ENCODE results near the gene NUP93. TPM values are rescaled to one million over a fixed set of nuclear protein-coding genes. Genes with fewer than 3 reads are reported as not detected.

Gene NUP93
- total and polyA plus RNA-seq, 4 donors, result 27.4 to 59.9 (median 51.2) TPM

- peaks cover 0 to 5% (median 0%) of the 10 kb centered on the region in 5 donors for H3K4me1 ChIP-seq (ENCODE audit: control insufficient read depth in 5 of 5, insufficient read depth in 5 of 5, low read length in 5 of 5)
- H3K4me3 ChIP-seq, result no peak overlapping the region
- ATAC-seq (ENCODE audit: insufficient read depth, low FRiP score), result no peak
- H3K9me3 ChIP-seq (ENCODE audit: control insufficient read depth in 4 of 4, insufficient read depth in 3 of 4, low read length in 3 of 4), result no peaks in the 10 kb centered on the region
- no peaks in the 10 kb centered on the region for H3K27me3 ChIP-seq (ENCODE audit: control insufficient read depth in 3 of 3, insufficient read depth in 3 of 3, low read length in 2 of 3)
- H3K9ac ChIP-seq (ENCODE audit: insufficient read depth in 1 of 2, low read length in 2 of 2), result no peak overlapping the region
- TF ChIP-seq CTCF (IDR thresholded peaks at IDR 0.05; ENCODE audit: control extremely low read depth, extremely low read depth), result no peak
- DNase-seq, result no peak
- no peak overlapping the region for H3K27ac ChIP-seq (ENCODE audit: low read depth in 1 of 2, low read length in 1 of 2)
- H3K36me3 ChIP-seq (ENCODE audit: control insufficient read depth in 4 of 4, insufficient read depth in 4 of 4, low read length in 4 of 4), result peaks cover 0 to 7% (median 5%) of the 10 kb centered on the region in 4 donors
These were observed 85.8 kb downstream of the NUP93 start for GRCh38 chr16:56815721-56816120.

DNA sequence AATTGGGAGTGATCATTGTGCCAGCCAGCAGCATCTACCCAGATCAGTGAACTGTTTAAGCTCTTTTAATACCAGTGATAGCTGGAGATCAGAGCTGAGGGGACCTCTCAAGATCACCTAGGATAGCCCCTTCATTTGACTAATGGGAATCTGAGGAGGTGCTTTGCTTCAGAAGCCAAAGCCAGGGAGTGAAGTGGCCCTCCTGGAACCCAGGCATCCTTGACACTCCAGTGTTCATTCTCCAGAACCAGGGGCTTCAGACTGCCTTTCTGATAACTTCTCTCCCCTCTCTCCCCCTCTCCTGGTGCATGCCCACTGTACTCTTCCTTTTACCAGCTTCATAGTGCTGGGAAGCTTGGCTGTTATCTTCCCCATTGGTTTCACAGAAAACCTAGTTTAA, 87.1 kb downstream of the NUP93 start:
- no peak for TF ChIP-seq CTCF (IDR thresholded peaks at IDR 0.05; ENCODE audit: control extremely low read depth, extremely low read depth)
- H3K9ac ChIP-seq (ENCODE audit: insufficient read depth in 1 of 2, low read length in 2 of 2), result no peak overlapping the region
- H3K4me1 ChIP-seq (ENCODE audit: control insufficient read depth in 5 of 5, insufficient read depth in 5 of 5, low read length in 5 of 5), result peaks cover 0 to 5% (median 0%) of the 10 kb centered on the region in 5 donors
- ATAC-seq (ENCODE audit: insufficient read depth, low FRiP score) (no peak), DNase-seq (no peak)
- peaks cover 0 to 17% (median 9%) of the 10 kb centered on the region in 4 donors for H3K36me3 ChIP-seq (ENCODE audit: control insufficient read depth in 4 of 4, insufficient read depth in 4 of 4, low read length in 4 of 4)
- no peaks in the 10 kb centered on the region for H3K27me3 ChIP-seq (ENCODE audit: control insufficient read depth in 3 of 3, insufficient read depth in 3 of 3, low read length in 2 of 3)
- H3K4me3 ChIP-seq, result no peak overlapping the region
- no peaks in the 10 kb centered on the region for H3K9me3 ChIP-seq (ENCODE audit: control insufficient read depth in 4 of 4, insufficient read depth in 3 of 4, low read length in 3 of 4)
- H3K27ac ChIP-seq (ENCODE audit: low read depth in 1 of 2, low read length in 1 of 2), result no peak overlapping the region

- no peak overlapping the region for H3K4me3 ChIP-seq
- H3K27ac ChIP-seq (ENCODE audit: low read depth in 1 of 2, low read length in 1 of 2), result no peak overlapping the region
- 93 to 94% methylated on average over 1 of the region's 1 CpG for WGBS, 2 donors
- no peaks in the 10 kb centered on the region for H3K27me3 ChIP-seq (ENCODE audit: control insufficient read depth in 3 of 3, insufficient read depth in 3 of 3, low read length in 2 of 3)
- H3K9ac ChIP-seq (ENCODE audit: insufficient read depth in 1 of 2, low read length in 2 of 2), result no peak overlapping the region
- DNase-seq, result no peak
- peaks cover 0 to 5% (median 0%) of the 10 kb centered on the region in 5 donors for H3K4me1 ChIP-seq (ENCODE audit: control insufficient read depth in 5 of 5, insufficient read depth in 5 of 5, low read length in 5 of 5)
- no peaks in the 10 kb centered on the region for H3K9me3 ChIP-seq (ENCODE audit: control insufficient read depth in 4 of 4, insufficient read depth in 3 of 4, low read length in 3 of 4)
- no peak for ATAC-seq (ENCODE audit: insufficient read depth, low FRiP score)
- TF ChIP-seq CTCF (IDR thresholded peaks at IDR 0.05; ENCODE audit: control extremely low read depth, extremely low read depth), result no peak
- H3K36me3 ChIP-seq (ENCODE audit: control insufficient read depth in 4 of 4, insufficient read depth in 4 of 4, low read length in 4 of 4), result peaks cover 0 to 22% (median 10%) of the 10 kb centered on the region in 4 donors
These were observed 88.0 kb downstream of the NUP93 start for GRCh38 chr16:56817938-56818337.

GRCh38 chr16:56823081-56823733, 93.3 kb downstream of the NUP93 start:
- H3K4me1 ChIP-seq (ENCODE audit: control insufficient read depth in 5 of 5, insufficient read depth in 5 of 5, low read length in 5 of 5), result no peaks in the 10 kb centered on the region
- no peak overlapping the region for H3K9ac ChIP-seq (ENCODE audit: insufficient read depth in 1 of 2, low read length in 2 of 2)
- no peak overlapping the region for H3K27ac ChIP-seq (ENCODE audit: low read depth in 1 of 2, low read length in 1 of 2)
- H3K36me3 ChIP-seq (ENCODE audit: control insufficient read depth in 4 of 4, insufficient read depth in 4 of 4, low read length in 4 of 4), result peaks cover 6 to 34% (median 13%) of the 10 kb centered on the region in 4 donors
- no peak for ATAC-seq (ENCODE audit: insufficient read depth, low FRiP score)
- no peaks in the 10 kb centered on the region for H3K9me3 ChIP-seq (ENCODE audit: control insufficient read depth in 4 of 4, insufficient read depth in 3 of 4, low read length in 3 of 4)
- DNase-seq, result no peak
- TF ChIP-seq CTCF (IDR thresholded peaks at IDR 0.05; ENCODE audit: control extremely low read depth, extremely low read depth), result no peak
- H3K27me3 ChIP-seq (ENCODE audit: control insufficient read depth in 3 of 3, insufficient read depth in 3 of 3, low read length in 2 of 3), result no peaks in the 10 kb centered on the region
- 96 to 97% methylated on average over 12 of the region's 12 CpGs for WGBS, 2 donors
- H3K4me3 ChIP-seq, result no peak overlapping the region
